ENCODE data around the gene SGTA. TPM values are rescaled to one million over a fixed set of nuclear protein-coding genes. Genes with fewer than 3 reads are reported as not detected.

The SGTA gene
- total and polyA plus RNA-seq, 2 of the 13 experiments (the other 11 are each of a cell fraction or from before 2014, with no cell fraction given), result 43.9 to 47.4 TPM

- TF ChIP-seq STAT6 (CRISPR knock-in tag; IDR thresholded peaks at IDR 0.05; ENCODE audit: borderline replicate concordance) (0 out of 2 replicates have a peak, but pooled peaks have one; percentile 62), SIN3B (IDR thresholded peaks at IDR 0.05; ENCODE audit: low read length) (peak; percentile 91), ZNF740 (CRISPR knock-in tag; IDR thresholded peaks at IDR 0.05) (no peak), PRPF4 (IDR thresholded peaks at IDR 0.05; ENCODE audit: low read depth, low read length, poor library complexity, severe bottlenecking) (no peak), ZNF839 (CRISPR knock-in tag; IDR thresholded peaks at IDR 0.05; ENCODE audit: borderline replicate concordance) (0 out of 2 replicates have a peak, but pooled peaks have one; percentile 8), FOSL2 (CRISPR knock-in tag; IDR thresholded peaks at IDR 0.05) (peak; percentile 78), ZNF512 (CRISPR knock-in tag; IDR thresholded peaks at IDR 0.05) (no peak), DPF2 (CRISPR knock-in tag; IDR thresholded peaks at IDR 0.05; ENCODE audit: borderline replicate concordance, low read depth) (no peak), ZNF646 (CRISPR knock-in tag; IDR thresholded peaks at IDR 0.05) (no peak), TEAD2 (CRISPR knock-in tag; IDR thresholded peaks at IDR 0.05) (peak; percentile 62; the same call in 1 of the 2 replicates), ZNF713 (CRISPR knock-in tag; IDR thresholded peaks at IDR 0.05) (no peak), ZSCAN20 (CRISPR knock-in tag; IDR thresholded peaks at IDR 0.05; ENCODE audit: borderline replicate concordance) (peak; percentile 70), ZBTB8A (CRISPR knock-in tag; IDR thresholded peaks at IDR 0.05; ENCODE audit: borderline replicate concordance, low read depth) (peak; percentile 56; the same call in 1 of the 2 replicates), ZNF567 (CRISPR knock-in tag; IDR thresholded peaks at IDR 0.05; ENCODE audit: borderline replicate concordance) (peak; percentile 81; the same call in 1 of the 2 replicates), MAFG (CRISPR knock-in tag; IDR thresholded peaks at IDR 0.05) (0 out of 2 replicates have a peak, but pooled peaks have one; percentile 31), YEATS2 (CRISPR knock-in tag; IDR thresholded peaks at IDR 0.05; ENCODE audit: borderline replicate concordance) (peak; percentile 97)
Observed at GRCh38 chr19:2739602-2740313, 43.3 kb downstream of the SGTA start, which contains the start of gene SLC39A3 (continued).

Data from HepG2 (cell line).